ENCODE results near the gene AMOTL1.

The AMOTL1 gene

GRCh38 chr11:94768602-94769541, 716 bp downstream of the AMOTL1 start:
- H3K4me3 ChIP-seq (replicated peaks; ENCODE audit: low read depth, low read length) = peak overlapping the region; percentile 73
- no peak for TF ChIP-seq CTCF (IDR thresholded peaks at IDR 0.05; ENCODE audit: low read length, missing control alignments)
- peak; percentile 33 for DNase-seq (ENCODE audit: low read depth)

GRCh38 chr11:94769880-94770279, 1.7 kb downstream of the AMOTL1 start:
- DNase-seq (ENCODE audit: low read depth) = no peak
- peak overlapping the region; percentile 73 for H3K4me3 ChIP-seq (replicated peaks; ENCODE audit: low read depth, low read length)
- no peak for TF ChIP-seq CTCF (IDR thresholded peaks at IDR 0.05; ENCODE audit: low read length, missing control alignments)

- TF ChIP-seq CTCF (IDR thresholded peaks at IDR 0.05; ENCODE audit: low read length, missing control alignments) = no peak
- DNase-seq (ENCODE audit: low read depth) = no peak
- no peak overlapping the region for H3K4me3 ChIP-seq (replicated peaks; ENCODE audit: low read depth, low read length)
Observed at GRCh38 chr11:94770563-94771120, 2.5 kb downstream of the AMOTL1 start.

- no peak for TF ChIP-seq CTCF (IDR thresholded peaks at IDR 0.05; ENCODE audit: low read length, missing control alignments)
- DNase-seq (ENCODE audit: low read depth) = no peak
- H3K4me3 ChIP-seq (replicated peaks; ENCODE audit: low read depth, low read length) = no peak overlapping the region
Observed at GRCh38 chr11:94771390-94771789, 3.2 kb downstream of the AMOTL1 start.

- no peak overlapping the region for H3K4me3 ChIP-seq (replicated peaks; ENCODE audit: low read depth, low read length)
- TF ChIP-seq CTCF (IDR thresholded peaks at IDR 0.05; ENCODE audit: low read length, missing control alignments) = no peak
- DNase-seq (ENCODE audit: low read depth) = no peak
Observed at GRCh38 chr11:94771951-94772350, 3.8 kb downstream of the AMOTL1 start.

- no peak overlapping the region for H3K4me3 ChIP-seq (replicated peaks; ENCODE audit: low read depth, low read length)
- no peak for TF ChIP-seq CTCF (IDR thresholded peaks at IDR 0.05; ENCODE audit: low read length, missing control alignments)
- DNase-seq (ENCODE audit: low read depth) = no peak
Observed at GRCh38 chr11:94773842-94774241, 5.7 kb downstream of the AMOTL1 start.

Data from fibroblast of pulmonary artery (primary cell).